ENCODE measurements around the gene VAV2. TPM values are rescaled to one million over a fixed set of nuclear protein-coding genes. Genes with fewer than 3 reads are reported as not detected.

Gene VAV2
- total RNA-seq, 1 experiment from 2014 or later = 30.7 TPM

DNA sequence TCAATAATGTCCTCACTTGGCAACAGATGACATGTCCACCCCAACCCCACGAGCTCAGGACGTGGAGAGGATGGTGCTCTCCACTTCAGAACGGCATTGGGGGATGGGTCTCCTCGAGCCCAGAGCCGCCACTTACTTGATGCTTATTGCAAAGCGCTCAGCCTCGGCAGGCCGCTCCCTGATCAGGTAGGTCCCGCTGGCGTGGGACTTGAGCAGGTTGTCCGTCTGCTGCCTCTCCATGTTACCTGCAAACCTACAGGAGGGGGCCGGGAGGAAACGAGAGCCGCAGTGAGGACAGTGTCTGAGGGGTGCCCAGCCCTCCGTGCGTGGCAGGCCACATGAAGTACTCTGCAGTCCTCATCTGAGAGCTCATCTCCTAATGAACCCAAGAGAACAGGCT, 217.3 kb downstream of the VAV2 start:
- no peak for DNase-seq
- H3K4me3 Mint-ChIP-seq (ENCODE audit: low read depth, unreplicated experiment) = no peak overlapping the region
- no peaks in the 10 kb centered on the region for H3K27me3 Mint-ChIP-seq (ENCODE audit: unreplicated experiment)
- H3K9me3 Mint-ChIP-seq (ENCODE audit: low read depth, unreplicated experiment) = no peaks in the 10 kb centered on the region
- no peak for TF ChIP-seq CTCF (IDR thresholded peaks at IDR 0.05; ENCODE audit: unreplicated experiment)
- BruUV-seq (replicated peaks) = no TSS peak
- no peaks in the 10 kb centered on the region for H3K4me1 Mint-ChIP-seq (ENCODE audit: low read depth, unreplicated experiment)
- intact Hi-C loops (cut with micrococcal nuclease; ENCODE audit: unreplicated experiment) = no loop called here
- peaks cover 5% of the 10 kb centered on the region for H3K36me3 Mint-ChIP-seq (ENCODE audit: insufficient read depth, unreplicated experiment)
- no peak overlapping the region for H3K27ac Mint-ChIP-seq (ENCODE audit: unreplicated experiment)
- CTCF ChIA-PET = no interaction called here

DNA sequence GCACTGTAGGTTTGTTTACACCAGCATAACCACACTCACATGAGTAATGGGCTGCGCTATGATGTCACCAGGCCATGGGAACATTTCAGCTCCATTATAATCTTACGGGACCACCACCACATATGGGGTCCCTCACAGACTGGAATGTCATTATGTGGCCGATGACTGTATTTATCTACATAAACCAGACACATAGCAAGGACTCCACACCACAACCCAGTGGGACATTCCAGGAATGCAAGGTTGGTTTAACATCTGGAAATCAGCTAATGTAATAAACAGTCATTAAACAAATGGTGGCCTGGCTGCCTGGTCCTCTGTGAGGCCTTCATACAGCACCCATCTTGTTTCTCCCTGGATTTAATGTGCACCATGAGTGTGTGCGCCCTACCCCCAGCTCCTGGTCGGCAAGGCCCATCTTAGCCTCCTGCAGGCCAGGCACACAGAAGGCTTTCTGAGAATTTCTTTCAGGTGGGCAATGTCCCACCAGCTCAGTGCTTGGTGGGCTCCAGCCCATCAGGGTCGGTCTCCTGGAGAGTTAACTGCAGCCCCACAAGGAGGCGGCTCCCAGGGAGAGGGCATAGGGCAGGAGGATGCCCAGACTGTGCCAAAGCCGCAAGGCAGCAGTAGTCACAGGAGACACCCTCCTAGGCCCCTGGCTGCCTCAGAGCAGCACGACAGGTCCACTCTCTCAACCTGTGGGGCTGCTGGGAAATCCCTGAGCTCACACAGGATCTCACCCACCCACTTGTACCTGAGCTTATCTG, 218.1 kb downstream of the VAV2 start:
- no peak for DNase-seq
- intact Hi-C loops (cut with micrococcal nuclease; ENCODE audit: unreplicated experiment) = no loop called here
- Mint-ChIP-seq H3K9me3 (ENCODE audit: low read depth, unreplicated experiment) (no peaks in the 10 kb centered on the region), H3K27ac (ENCODE audit: unreplicated experiment) (no peak overlapping the region), H3K4me3 (ENCODE audit: low read depth, unreplicated experiment) (no peak overlapping the region), H3K36me3 (ENCODE audit: insufficient read depth, unreplicated experiment) (peaks cover 5% of the 10 kb centered on the region), H3K4me1 (ENCODE audit: low read depth, unreplicated experiment) (no peaks in the 10 kb centered on the region), H3K27me3 (ENCODE audit: unreplicated experiment) (no peaks in the 10 kb centered on the region)
- TF ChIP-seq CTCF (IDR thresholded peaks at IDR 0.05; ENCODE audit: unreplicated experiment) = no peak
- CTCF ChIA-PET = no interaction called here
- BruUV-seq (replicated peaks) = no TSS peak

DNA sequence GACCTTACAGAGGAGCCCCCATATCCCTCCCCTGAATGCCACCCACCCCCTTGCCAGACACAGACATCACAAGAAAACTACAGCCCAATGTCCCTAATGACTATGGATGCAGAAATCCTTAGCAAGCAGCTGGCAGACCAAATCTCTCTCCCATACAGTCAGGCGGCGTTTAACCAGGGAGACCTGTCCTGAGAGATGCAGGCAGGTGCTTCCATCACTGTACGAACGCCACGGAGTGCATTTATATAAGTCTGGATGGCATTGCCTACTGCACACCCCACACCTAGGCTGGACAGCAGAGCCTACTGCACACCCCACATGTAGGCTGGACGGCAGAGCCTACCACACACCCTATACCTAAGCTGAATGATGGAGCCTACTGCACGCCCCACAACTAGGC, 219.5 kb downstream of the VAV2 start:
- DNase-seq = no peak
- Mint-ChIP-seq H3K4me3 (ENCODE audit: low read depth, unreplicated experiment) (no peak overlapping the region), H3K9me3 (ENCODE audit: low read depth, unreplicated experiment) (no peaks in the 10 kb centered on the region), H3K4me1 (ENCODE audit: low read depth, unreplicated experiment) (no peaks in the 10 kb centered on the region), H3K27ac (ENCODE audit: unreplicated experiment) (no peak overlapping the region), H3K27me3 (ENCODE audit: unreplicated experiment) (no peaks in the 10 kb centered on the region), H3K36me3 (ENCODE audit: insufficient read depth, unreplicated experiment) (peaks cover 14% of the 10 kb centered on the region)
- intact Hi-C loops (cut with micrococcal nuclease; ENCODE audit: unreplicated experiment) = no loop called here
- TF ChIP-seq CTCF (IDR thresholded peaks at IDR 0.05; ENCODE audit: unreplicated experiment) = no peak
- CTCF ChIA-PET = interaction anchor here (0.7 kb wide), 1 partner anchor 49 kb away, joined by 5 read pairs; no protein-coding TSS in a partner anchor
- no TSS peak for BruUV-seq (replicated peaks)

DNA sequence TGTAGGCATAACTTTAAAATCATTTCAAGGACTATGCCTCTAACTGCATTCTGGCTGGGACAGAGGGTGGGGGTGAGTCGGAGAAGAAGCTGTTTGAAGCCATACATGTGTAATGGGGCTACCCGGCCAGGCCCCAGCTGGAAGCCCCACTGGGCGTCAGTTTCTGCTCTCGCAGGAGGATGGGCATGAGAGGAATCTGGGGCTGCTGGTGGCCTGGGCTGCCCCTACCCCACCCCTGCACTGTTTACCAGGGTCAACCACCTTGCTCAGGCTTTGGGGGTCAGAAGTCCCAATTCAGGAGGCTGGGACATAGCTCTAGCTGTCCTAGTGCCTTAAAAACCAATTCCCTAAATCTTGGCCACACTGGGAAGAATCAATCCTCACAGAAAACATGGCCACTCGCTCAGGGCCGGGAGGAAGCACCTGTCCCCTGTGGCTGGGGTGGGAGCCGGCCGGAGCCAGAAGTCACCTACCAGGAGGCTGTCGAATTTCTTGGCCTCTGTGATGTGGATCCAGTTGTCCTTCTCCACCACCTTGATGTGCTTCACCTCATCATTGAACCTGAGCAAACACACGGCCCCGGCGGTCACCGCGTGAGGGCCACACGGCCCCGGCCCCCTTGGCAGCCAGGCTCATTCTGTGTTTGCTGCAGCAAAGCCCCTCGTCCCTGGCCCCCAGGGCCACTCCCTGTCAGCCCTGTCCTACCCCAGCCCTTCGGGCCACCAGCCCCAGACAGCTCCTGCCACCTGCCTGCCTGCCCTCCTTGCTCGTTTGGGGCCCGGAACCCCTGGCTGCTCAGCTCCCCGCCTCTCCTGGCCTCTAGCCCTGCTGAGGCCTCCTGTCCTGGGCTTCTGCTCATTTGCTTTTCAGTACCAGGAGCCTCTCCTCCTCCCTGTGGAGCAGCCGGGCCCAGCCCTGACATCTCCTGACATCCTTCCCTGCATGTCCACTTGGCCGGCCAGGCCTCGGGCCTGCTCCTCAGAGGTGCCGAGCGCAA, 220.3 kb downstream of the VAV2 start:
- no TSS peak for BruUV-seq (replicated peaks)
- Mint-ChIP-seq H3K27me3 (ENCODE audit: unreplicated experiment) (no peaks in the 10 kb centered on the region), H3K9me3 (ENCODE audit: low read depth, unreplicated experiment) (peaks cover under 1% of the 10 kb centered on the region), H3K27ac (ENCODE audit: unreplicated experiment) (no peak overlapping the region), H3K36me3 (ENCODE audit: insufficient read depth, unreplicated experiment) (peaks cover 21% of the 10 kb centered on the region), H3K4me1 (ENCODE audit: low read depth, unreplicated experiment) (no peaks in the 10 kb centered on the region), H3K4me3 (ENCODE audit: low read depth, unreplicated experiment) (no peak overlapping the region)
- TF ChIP-seq CTCF (IDR thresholded peaks at IDR 0.05; ENCODE audit: unreplicated experiment) = no peak
- CTCF ChIA-PET = no interaction called here
- intact Hi-C loops (cut with micrococcal nuclease; ENCODE audit: unreplicated experiment) = no loop called here
- DNase-seq = no peak

All from Calu3 (cell line).